ENCODE results near the gene RNF168. TPM values are rescaled to one million over a fixed set of nuclear protein-coding genes. Genes with fewer than 3 reads are reported as not detected.
A peak's percentile ranks its signal among the peaks of the same experiment; 100 is the strongest.
"Not testable (repeated sequence)": the region's sequence is repeated elsewhere in the genome, so short reads cannot be mapped to it uniquely, and the experiment has no call there.

The RNF168 gene
- total RNA-seq, 1 donor from 2014 or later, result 24.4 TPM

DNA sequence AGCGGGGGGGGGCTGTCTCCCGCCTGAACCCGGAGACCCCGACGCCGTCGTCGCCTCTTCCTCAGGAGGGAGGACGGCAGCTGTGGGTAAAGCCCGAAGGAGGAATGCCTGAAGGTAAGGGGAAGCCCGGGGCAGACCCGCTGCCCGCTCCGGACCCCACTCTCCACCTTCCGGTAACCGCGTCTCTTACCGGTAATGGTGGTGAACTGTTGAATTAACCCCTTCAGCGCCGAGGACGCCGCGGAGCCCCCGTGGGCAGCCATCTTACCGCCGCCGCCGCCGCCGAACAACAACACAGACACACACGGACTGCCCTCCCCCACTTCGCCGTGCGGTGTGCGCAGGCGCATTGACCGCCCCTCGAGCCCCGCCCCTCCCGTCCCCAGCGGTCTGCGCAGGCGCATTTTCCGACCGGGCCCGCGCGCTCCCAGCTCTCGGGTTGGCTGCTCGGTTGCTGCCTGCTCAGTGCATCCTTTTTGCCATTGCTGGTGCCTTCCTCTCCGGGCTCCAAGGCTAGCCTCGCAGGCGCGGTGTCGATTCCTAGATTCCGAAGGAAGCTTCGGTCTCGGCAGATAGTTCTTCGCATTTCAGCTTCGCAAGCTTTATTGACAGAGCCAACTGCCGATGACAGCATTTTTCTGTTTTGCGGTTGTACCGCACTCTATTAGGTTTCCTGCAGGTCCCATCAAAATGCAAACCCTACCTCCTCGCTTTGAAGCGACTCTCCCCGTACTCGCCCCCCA, 71.3 kb downstream of the RNF168 start, which contains the start of gene UBXN7:
Gene UBXN7, minus strand, starts transcription at position 291 of the 743 bp plus-strand sequence. Its CDS starts 28 bp downstream, at position 263.
- DNase-seq, result peak; percentile 97
- Mint-ChIP-seq H3K4me3 (ENCODE audit: unreplicated experiment) (peak within 1 kb of the TSS; percentile 91), H3K9me3 (ENCODE audit: unreplicated experiment) (peaks cover 8% of the 10 kb centered on the region), H3K36me3 (ENCODE audit: unreplicated experiment) (no peaks in the 10 kb centered on the region), H3K27me3 (ENCODE audit: unreplicated experiment) (peaks cover 6% of the 10 kb centered on the region), H3K27ac (ENCODE audit: unreplicated experiment) (peak within 1 kb of the TSS; percentile 85), H3K4me1 (ENCODE audit: low read depth, unreplicated experiment) (peaks cover 10% of the 10 kb centered on the region)
- TF ChIP-seq, protein P1, sequence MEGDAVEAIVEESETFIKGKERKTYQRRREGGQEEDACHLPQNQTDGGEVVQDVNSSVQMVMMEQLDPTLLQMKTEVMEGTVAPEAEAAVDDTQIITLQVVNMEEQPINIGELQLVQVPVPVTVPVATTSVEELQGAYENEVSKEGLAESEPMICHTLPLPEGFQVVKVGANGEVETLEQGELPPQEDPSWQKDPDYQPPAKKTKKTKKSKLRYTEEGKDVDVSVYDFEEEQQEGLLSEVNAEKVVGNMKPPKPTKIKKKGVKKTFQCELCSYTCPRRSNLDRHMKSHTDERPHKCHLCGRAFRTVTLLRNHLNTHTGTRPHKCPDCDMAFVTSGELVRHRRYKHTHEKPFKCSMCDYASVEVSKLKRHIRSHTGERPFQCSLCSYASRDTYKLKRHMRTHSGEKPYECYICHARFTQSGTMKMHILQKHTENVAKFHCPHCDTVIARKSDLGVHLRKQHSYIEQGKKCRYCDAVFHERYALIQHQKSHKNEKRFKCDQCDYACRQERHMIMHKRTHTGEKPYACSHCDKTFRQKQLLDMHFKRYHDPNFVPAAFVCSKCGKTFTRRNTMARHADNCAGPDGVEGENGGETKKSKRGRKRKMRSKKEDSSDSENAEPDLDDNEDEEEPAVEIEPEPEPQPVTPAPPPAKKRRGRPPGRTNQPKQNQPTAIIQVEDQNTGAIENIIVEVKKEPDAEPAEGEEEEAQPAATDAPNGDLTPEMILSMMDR (IDR thresholded peaks at IDR 0.05; ENCODE audit: partially characterized antibody, unreplicated experiment), result no peak

DNA sequence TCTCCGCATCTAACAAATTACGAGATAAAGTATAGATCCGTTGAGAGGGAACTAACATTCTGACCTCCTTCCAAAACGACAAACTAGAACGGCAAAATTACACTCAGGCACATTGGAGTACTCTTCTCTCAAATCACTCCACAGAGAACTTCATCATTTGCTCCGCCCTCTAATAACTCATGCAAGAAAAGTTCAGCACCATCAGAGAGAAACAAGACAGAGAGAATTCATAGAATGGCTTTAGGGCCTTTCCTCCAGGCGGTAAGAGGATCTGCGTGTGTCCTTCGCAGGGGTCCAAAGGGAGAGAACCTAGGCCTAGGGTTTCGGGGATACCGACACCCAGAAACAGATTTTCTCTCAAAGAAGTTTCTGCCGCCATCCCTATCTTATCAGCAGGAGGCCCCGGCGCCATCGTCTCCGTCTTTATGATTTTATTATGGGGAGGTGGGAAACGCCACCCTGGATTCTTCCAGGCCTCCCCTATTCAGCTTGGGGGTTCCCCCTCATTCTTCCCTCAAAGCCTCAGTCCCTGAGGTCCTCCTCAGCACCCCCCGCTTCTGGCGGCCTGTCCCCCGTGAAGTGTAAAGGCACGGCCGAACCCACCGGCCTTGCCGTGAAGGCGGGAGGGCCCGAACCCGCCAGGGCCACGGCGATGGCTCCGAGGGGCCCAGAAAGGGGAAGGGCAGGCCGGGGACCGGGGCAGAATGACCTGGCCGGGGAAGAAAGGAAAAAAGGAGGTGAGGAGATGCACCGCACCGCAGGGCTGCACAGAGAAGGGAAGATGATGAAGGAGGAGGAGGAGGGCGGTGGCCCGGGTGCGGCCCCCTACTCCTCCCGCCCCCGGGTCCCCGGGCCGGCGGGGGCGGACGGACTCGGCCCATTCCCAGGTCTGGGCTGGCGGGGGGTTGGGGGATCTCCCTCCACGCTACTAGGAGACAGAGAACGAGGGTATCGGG, 72.1 kb downstream of the RNF168 start:
- peak overlapping the region; percentile 91 for H3K4me3 Mint-ChIP-seq (ENCODE audit: unreplicated experiment)
- DNase-seq, result peak; percentile 58
- peaks cover 8% of the 10 kb centered on the region for H3K9me3 Mint-ChIP-seq (ENCODE audit: unreplicated experiment)
- peaks cover 10% of the 10 kb centered on the region for H3K4me1 Mint-ChIP-seq (ENCODE audit: low read depth, unreplicated experiment)
- H3K27ac Mint-ChIP-seq (ENCODE audit: unreplicated experiment), result peak overlapping the region; percentile 85
- H3K27me3 Mint-ChIP-seq (ENCODE audit: unreplicated experiment), result peaks cover 6% of the 10 kb centered on the region
- H3K36me3 Mint-ChIP-seq (ENCODE audit: unreplicated experiment), result no peaks in the 10 kb centered on the region
- TF ChIP-seq, protein P1 (IDR thresholded peaks at IDR 0.05; ENCODE audit: partially characterized antibody, unreplicated experiment), result no peak

DNA sequence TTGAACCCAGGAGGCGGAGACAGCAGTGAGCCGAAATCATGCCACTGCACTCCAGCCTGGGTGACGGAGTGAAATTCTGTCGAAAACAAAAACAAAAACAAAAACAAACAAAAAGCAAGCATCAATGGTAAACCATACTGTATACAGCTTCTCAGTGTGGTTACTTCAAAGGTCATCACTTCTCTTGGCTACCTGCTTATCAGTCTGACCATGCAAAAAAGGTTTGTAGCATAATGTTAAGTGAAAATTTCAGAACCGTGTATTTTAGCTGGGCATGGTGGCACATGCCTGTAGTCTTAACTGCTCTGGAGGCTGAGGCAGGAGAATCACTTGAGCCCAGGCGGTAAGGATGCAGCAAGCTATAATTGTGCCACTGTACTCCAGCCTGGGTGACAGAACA, 75.5 kb downstream of the RNF168 start:
- TF ChIP-seq, protein P1 (IDR thresholded peaks at IDR 0.05; ENCODE audit: partially characterized antibody, unreplicated experiment), result no peak
- H3K27me3 Mint-ChIP-seq (ENCODE audit: unreplicated experiment), result peaks cover 6% of the 10 kb centered on the region
- H3K4me1 Mint-ChIP-seq (ENCODE audit: low read depth, unreplicated experiment), result peaks cover 8% of the 10 kb centered on the region
- H3K36me3 Mint-ChIP-seq (ENCODE audit: unreplicated experiment), result no peaks in the 10 kb centered on the region
- peaks cover 6% of the 10 kb centered on the region for H3K9me3 Mint-ChIP-seq (ENCODE audit: unreplicated experiment)
- no peak overlapping the region for H3K4me3 Mint-ChIP-seq (ENCODE audit: unreplicated experiment)
- DNase-seq, result no peak
- H3K27ac Mint-ChIP-seq (ENCODE audit: unreplicated experiment), result no peak overlapping the region

DNA sequence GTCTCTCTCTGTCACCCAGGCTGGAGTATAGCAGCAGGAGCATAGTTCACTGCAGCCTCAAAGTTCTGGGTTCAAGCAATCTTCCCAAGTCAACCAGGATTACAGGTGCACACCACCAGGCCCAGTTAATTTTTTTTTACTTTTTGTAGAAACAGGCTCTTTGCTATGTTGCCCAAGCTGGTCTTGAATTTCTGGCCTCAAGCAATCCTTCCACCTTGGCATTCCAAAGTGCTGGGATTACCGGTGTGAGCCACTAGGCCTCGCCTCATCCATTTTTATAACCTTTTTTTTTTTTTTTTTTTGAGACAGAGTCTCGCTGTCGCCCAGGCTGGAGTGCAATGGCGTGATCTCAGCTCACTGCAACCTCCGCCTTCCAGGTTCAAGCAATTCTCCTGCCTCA, 79.1 kb downstream of the RNF168 start:
- DNase-seq; H3K27me3 Mint-ChIP-seq (ENCODE audit: unreplicated experiment); H3K4me3 Mint-ChIP-seq (ENCODE audit: unreplicated experiment); H3K9me3 Mint-ChIP-seq (ENCODE audit: unreplicated experiment); H3K36me3 Mint-ChIP-seq (ENCODE audit: unreplicated experiment); H3K27ac Mint-ChIP-seq (ENCODE audit: unreplicated experiment); H3K4me1 Mint-ChIP-seq (ENCODE audit: low read depth, unreplicated experiment): not testable (repeated sequence)

DNA sequence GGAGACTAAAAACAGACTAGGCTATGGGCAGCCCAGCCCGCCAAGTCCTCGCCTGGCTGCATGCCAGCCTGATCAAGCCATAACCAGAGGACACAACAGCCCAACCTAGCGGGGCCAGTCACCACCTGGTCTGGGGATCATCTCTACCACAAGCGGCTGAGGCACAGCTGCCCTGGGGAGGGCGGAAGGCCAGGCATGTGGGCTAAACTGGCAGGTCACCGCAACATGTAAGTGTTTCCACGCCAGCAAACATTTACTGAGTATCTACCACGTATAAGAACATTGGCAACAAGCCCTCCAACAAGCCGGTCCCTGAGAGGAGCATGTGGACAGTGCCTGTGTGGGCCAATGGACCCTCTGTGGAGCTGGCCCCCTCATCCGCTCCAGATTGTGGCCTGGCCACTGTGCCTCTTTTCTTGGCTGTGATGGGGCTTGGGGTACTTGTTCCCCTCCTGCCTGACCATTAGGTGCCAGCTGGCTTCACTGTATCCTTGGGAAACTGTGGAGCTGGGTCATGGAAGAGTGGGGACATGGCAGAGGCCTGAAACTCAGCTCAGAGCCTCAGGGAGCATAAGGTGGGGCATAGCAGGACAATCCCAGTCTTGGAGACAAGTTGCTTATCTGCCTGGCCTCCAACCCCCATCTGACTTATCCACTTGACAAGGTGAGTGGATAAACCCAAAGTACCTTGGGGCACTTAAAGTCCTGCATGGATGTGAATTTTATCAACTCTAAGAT, 80.4 kb downstream of the RNF168 start:
- TF ChIP-seq, protein P1 (IDR thresholded peaks at IDR 0.05; ENCODE audit: partially characterized antibody, unreplicated experiment), result no peak
- no peak overlapping the region for H3K4me3 Mint-ChIP-seq (ENCODE audit: unreplicated experiment)
- no peaks in the 10 kb centered on the region for H3K36me3 Mint-ChIP-seq (ENCODE audit: unreplicated experiment)
- H3K27me3 Mint-ChIP-seq (ENCODE audit: unreplicated experiment), result no peaks in the 10 kb centered on the region
- no peak for DNase-seq
- no peak overlapping the region for H3K27ac Mint-ChIP-seq (ENCODE audit: unreplicated experiment)
- H3K9me3 Mint-ChIP-seq (ENCODE audit: unreplicated experiment), result no peaks in the 10 kb centered on the region
- peaks cover 9% of the 10 kb centered on the region for H3K4me1 Mint-ChIP-seq (ENCODE audit: low read depth, unreplicated experiment)

DNA sequence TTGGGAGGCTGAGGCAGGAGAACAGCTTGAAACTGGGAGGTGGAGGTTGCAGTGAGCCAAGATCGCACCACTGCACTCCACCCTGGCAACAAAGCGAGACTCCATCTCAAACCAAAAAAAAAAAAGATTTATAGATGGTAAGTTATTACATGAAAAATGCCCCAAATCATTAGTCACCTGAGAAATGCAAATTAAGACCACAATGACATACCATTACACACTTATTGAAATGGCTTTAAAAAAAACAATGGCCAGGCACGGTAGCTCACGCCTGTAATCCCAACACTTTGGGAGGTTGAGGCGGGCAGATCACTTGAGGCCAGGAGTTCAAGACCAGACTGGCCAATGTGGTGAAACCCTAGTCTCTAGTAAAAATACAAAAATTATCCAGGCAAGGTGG, 81.9 kb downstream of the RNF168 start:
- not testable (repeated sequence) for H3K27ac Mint-ChIP-seq (ENCODE audit: unreplicated experiment); H3K27me3 Mint-ChIP-seq (ENCODE audit: unreplicated experiment)

More for the DNA sequence above, 81.9 kb downstream of the RNF168 start:
- H3K4me3 Mint-ChIP-seq (ENCODE audit: unreplicated experiment); DNase-seq; H3K4me1 Mint-ChIP-seq (ENCODE audit: low read depth, unreplicated experiment); H3K9me3 Mint-ChIP-seq (ENCODE audit: unreplicated experiment); H3K36me3 Mint-ChIP-seq (ENCODE audit: unreplicated experiment): not testable (repeated sequence)
